ENCODE results near the gene SAT1.

The SAT1 gene

DNA sequence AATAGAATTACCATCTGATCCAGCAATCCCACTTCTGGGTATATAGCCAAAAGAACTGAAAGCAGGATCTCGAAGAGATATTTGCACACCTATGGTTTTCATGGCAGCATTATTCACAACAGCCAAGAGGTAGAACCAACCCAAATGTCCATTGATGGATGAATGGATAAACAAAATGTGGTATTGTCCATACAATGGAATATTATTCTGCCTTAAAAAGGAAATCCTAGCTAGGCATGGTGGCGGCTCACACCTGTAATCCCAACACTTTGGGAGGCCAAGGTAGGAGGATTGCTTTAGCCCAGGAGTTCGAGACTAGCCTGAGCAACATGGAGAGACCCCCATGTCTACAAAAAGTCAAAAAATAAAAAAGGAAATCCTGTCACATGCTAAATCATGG lies 27.3 kb downstream of the SAT1 start:
- DNase-seq (ENCODE audit: low read depth in 2 of 2): no peak

DNA sequence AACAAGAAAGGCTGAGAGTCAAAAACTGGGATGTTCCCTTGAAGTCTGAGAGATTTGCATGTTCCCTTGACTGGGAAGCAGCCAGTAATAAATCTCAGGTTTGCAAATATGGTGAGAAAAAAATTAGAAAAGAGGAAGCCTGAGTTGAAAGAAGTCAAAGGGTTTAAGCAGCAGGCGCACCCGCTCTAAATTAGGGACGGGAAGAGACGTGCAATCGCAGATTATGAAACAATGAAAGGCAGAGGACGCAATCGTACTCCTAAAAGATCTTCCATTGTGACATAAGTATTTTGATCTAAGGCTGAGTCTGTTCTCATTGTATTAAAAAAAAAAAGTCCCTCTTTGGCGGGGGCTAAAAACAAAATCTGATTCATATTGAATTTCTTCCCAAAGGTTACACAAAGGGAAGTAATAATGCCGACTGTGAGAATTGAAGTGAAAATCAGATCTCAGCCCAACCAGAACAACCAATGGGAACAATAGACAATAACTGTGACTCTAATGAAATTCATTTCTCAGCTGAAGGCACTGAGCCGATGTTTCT lies 28.2 kb downstream of the SAT1 start:
- DNase-seq (ENCODE audit: low read depth in 2 of 2): no peak

DNA sequence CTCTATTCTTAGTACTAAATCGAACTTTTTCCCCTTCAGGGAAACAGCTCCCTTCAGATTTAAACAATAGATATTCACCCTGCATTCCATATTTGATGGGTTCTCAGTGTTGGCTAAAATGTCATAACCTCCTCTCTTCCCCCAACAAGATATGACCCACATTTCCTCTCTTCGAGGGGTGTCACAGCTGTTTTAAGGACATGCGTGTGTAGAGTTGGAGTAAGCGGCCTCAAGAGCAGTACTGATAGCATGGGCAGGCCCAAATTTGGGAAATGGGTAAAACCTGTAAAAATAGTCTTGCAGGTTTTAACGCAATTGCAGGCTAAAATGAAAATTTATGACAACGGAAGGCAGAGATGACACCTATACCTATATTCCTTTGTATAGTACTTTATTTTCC lies 28.7 kb downstream of the SAT1 start:
- no peak for DNase-seq (ENCODE audit: low read depth in 2 of 2)

DNA sequence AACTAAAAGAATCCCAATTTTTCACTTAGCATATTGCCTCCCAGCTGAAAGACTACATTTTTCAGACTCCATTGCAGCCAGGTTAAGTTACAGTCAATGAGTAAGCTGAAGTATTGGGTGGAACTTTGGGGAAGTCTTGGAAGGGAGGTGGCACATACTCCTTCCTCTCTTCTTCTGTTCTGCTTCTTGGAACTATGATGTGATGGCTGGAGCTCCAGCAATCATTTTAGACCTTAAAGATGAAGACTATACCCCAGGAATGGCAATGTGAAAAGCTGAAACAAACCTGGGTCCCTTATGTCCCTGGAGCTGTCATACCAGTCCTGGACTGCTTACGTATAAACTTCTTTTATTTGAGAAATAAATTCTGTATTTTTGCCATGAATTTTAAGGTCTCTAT lies 30.8 kb downstream of the SAT1 start:
- no peak for DNase-seq (ENCODE audit: low read depth in 2 of 2)

DNA sequence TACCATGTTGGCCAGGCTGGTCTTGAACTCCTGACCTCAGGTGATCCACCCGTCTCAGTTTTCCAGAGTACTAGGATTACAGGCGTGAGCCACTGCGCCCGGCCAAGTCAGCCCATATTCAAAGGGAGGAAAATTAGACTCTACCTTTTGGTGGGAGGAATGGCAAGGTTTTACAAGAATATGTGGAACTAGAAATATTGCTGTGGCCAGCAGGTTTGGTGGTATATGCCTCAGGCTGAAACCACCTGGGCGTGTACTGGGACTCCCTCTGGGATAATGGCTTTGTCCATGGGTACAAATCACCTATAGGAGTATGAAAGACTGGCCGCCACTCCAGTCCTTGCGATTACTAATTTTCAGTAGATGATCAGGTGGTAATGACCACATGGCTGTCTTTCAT lies 32.4 kb downstream of the SAT1 start:
- no peak for DNase-seq (ENCODE audit: low read depth in 2 of 2)

DNA sequence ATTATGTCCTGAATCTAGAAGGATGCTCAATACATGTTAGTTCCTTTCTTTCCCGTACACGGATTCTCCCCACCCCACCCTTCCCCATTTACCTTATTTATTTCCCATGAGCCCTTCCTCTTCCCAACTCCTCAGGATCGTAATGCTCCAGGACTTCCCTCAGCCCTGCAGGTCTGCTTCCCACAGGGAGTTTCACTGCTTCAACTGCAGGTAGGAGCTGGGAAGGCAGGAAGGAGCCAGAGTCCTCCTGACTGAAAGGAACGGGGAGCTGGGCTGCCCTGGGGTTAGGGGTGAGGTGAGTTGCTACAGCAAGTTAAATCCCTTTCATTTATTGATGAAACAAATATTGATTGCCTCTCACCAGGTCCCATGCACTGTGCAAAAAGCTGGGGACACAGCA lies 33.2 kb downstream of the SAT1 start:
- no peak for DNase-seq (ENCODE audit: low read depth in 2 of 2)

DNA sequence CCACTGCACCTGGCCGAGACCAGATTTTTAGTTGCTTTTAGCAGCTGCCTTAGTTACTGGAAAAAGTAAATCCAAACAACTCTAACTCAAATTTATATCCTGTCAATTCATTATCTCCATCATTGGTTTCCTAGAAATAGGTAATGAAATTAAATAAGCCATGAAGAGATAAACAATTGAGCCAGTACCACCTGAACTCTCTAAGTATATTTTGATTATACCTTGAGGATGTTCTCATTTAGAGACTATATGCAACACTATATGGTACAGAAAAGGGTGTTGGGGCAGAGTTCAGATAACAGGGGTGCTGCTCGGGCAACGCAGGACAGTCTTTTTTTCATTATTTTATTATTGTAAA lies 35.0 kb downstream of the SAT1 start:
- DNase-seq (ENCODE audit: low read depth in 2 of 2): no peak

DNA sequence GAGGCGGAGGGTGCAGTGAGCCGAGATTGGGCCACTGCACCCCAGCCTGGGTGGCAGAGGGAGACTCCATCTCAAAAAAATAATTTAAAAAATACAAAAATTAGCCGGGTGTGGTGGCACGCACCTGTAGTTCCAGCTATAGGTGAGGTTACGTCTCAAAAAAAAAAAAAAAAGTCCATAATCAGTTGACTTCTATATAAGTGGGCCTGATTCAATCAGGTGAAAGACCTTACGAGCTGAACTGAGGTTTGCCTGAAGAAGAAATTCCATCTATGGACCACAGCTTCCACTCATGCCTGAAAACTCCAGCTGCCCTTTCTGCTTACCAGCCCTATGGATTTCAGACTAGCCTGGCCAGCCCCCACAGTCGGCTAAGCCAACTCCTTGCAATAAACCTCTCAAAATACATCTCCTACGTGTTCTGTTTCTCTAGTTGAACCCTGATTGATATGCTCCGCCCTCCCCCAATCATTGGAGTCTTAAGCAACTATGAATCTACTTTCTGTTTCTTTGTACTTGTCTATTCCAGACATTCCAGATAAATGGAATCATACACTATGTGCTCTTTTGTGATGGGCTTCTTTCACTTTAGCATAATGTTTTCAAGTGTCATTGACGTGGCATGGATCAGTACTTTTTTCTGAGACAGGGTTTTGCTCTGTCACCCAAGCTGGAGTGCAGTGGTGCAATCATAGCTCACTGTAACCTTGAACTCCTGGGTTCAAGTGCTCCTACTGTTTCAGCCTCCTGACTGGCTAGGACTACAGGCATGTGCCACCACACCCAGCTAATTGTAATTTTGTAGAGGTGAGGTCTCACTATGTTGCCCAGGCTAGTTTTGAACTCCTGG lies 36.6 kb downstream of the SAT1 start:
- DNase-seq (ENCODE audit: low read depth in 2 of 2): no peak

DNA sequence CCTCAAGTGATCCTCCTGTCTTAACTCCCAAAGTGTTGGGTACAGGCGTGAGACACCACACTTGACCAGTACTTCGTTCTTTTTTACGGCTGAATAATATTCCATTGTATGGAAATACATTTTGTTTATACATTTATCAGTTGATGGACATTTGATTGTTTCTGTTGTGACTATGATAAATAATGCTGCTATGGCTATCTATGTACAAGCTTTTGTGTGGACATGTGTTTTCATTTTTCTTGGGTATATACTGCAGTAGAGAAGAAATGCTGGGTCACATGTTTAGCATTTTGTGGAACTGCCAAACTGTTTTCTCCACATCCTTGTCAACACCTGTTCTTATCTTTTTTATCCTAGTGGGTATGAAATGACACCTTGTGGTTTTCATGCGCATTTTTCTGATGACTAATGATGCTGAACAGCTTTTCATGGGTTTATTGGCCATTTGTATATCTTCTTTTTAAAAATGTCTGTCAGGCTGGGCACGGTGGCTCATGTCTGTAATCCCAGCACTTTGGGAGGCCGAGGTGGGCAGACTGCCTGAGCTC lies 37.3 kb downstream of the SAT1 start:
- no peak for DNase-seq (ENCODE audit: low read depth in 2 of 2)

DNA sequence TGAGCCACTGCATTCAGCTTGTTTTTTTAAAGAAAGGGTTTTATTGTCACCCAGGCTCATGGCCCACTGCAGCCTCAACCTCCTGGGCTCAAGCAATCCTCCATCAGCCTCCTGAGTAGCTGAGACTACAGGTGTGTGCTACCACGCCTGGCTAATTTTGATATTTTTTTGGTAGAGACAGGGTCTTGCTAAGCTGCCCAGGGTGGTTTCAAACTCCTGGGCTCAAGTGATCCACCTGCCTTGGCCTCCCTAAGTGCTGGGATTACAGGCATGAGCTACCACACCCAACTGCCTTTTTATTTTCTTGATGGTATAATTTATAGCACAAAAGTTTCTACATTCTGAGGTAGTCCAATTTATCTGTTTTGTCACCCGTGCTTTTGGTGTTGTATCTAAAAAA lies 38.9 kb downstream of the SAT1 start:
- no peak for DNase-seq (ENCODE audit: low read depth in 2 of 2)

DNA sequence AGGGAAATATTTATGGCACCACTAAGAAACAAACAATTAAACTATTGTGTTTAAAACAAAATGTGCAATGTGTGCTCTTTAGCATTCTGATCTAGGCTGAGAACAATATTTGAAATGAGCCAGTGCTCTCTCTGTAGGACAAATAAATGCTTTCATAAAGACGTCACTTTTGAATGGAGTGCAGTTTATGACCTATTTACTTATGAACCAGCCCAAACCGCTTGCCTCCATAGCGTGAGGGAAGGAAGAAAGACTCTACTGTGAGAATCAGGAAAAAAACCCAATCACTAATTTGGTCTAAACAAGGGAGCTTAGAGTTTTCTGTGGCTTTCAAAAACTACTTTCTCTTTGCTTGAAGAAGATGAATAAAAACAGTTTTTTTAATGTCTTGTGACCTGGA lies 39.4 kb downstream of the SAT1 start:
- DNase-seq (ENCODE audit: low read depth in 2 of 2): no peak

DNA sequence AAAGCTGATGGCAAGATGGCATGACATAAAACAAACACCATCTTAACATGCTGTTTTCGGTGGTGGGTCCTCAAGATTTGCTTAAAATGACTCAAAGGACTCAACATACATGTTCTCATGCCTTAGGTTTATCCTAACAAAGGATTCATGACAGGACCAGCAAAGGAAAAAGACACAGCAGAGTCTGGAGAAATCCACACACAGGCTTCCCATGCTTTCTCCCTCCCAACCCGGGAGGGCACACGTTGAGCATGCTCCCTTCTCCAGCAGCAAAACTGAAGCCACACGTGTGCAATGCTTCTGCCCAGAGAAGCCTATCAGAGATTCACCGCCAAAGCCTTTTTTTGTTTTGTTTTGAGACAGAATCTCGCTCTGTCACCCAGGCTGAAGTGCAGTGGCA lies 39.9 kb downstream of the SAT1 start:
- no peak for DNase-seq (ENCODE audit: low read depth in 2 of 2)

DNA sequence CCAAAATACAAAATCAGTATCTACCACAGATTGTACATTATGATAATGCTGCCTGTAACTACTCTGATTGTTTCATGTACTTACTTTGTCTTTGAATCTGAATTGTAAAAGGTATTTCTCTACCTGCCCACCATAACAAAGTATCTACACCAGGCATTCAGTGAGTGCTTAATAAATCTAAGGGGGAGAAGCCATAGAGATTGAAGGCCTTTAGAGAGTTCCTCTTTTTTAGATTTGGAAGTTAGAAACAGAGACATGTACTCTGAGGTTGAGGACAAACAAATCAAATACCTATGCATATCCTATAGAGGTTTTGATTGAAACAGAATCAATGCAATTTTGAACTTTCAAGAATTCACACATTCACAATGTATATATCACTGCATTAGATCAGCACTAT lies 42.7 kb downstream of the SAT1 start:
- DNase-seq (ENCODE audit: low read depth in 2 of 2): no peak

DNA sequence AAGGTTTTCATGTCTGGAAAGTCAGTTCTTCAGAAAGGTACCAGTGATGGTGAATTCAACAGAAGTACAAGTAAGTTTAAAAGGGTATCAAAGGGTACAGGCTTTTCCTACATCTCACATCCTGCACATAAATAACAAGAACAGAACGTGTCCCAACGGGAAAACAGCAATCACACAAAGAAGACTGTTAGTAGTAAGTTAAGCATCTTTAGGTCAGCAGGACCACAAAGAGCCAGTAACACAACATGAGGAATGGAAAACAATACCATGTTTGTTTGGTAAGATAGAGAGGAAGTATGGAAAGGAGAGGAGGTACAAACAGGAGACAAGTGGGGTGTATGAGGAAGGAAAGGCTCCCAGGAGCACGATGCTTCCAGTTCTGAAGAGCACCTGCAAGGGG lies 43.2 kb downstream of the SAT1 start:
- DNase-seq (ENCODE audit: low read depth in 2 of 2): no peak

DNA sequence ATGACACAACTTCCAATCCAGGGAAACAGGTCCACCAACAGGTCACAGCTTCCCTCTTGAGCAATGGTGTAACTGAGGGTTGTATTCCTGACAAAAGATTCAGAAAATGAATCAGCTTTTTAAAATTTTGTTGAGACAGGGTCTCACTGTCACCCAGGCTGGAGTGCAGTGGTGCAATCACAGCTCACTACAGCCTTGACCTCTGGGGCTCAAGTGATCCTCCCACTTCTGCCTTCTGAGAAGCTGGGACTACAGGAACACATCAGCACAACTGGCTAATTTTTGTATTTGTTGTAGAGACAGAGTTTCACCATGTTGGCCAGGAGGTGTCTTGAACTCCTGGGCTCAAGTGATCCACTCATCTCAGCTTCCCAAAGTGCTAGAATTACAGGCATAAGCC lies 43.7 kb downstream of the SAT1 start:
- DNase-seq (ENCODE audit: low read depth in 2 of 2): no peak

DNA sequence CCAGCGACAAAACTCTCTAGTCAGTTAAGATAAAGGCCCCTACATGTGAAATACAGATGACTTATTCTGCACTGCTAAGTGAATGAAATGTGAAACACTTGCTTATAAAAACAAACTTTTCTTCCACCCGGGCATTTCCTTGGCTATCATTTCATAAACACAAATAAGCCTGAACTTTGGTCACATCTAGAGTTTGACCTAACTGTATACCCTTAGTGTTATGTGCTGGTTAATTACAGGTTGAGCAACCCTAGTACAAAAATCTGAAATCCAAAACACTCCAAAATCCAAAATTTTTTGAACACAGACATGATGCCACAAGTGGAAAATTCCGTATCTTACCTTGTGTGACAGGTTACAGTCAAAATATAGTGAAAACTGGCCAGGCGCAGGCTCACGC lies 45.9 kb downstream of the SAT1 start:
- DNase-seq (ENCODE audit: low read depth in 2 of 2): no peak

DNA sequence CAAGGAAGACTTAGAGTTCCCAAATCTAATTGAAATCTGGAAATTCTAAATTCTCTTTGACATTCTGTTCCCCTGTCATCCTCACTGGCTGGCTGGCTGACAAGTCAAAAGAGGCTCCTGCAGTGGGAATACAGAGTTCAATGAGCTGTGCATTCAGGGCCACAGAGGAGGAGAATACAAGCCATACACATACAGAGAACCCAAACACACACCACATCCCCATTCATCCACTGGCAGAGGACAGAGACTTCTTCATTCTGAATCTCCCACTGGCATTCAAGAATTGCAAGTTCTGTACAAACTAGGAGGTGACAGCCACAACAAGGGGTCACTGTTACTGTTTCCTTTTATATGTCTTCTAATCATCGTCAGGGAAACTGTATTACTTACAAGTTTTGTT lies 49.7 kb downstream of the SAT1 start:
- DNase-seq (ENCODE audit: low read depth in 2 of 2): no peak

Data from stimulated activated CD4-positive, alpha-beta T cell treated with anti-CD3 and anti-CD28 coated beads, Interleukin-1b, Interleukin-23, amount 100 ng/mL, for 1 hour (primary cell).